ENCODE measurements around the gene NXT1. TPM values are rescaled to one million over a fixed set of nuclear protein-coding genes. Genes with fewer than 3 reads are reported as not detected.

The NXT1 gene
- total RNA-seq, 1 experiment from 2014 or later, result 98.0 TPM

- TF ChIP-seq, protein P1, sequence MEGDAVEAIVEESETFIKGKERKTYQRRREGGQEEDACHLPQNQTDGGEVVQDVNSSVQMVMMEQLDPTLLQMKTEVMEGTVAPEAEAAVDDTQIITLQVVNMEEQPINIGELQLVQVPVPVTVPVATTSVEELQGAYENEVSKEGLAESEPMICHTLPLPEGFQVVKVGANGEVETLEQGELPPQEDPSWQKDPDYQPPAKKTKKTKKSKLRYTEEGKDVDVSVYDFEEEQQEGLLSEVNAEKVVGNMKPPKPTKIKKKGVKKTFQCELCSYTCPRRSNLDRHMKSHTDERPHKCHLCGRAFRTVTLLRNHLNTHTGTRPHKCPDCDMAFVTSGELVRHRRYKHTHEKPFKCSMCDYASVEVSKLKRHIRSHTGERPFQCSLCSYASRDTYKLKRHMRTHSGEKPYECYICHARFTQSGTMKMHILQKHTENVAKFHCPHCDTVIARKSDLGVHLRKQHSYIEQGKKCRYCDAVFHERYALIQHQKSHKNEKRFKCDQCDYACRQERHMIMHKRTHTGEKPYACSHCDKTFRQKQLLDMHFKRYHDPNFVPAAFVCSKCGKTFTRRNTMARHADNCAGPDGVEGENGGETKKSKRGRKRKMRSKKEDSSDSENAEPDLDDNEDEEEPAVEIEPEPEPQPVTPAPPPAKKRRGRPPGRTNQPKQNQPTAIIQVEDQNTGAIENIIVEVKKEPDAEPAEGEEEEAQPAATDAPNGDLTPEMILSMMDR (conservative IDR thresholded peaks at IDR 0.05; ENCODE audit: low read depth, low read length), result no peak
- TF ChIP-seq EZH2phosphoT487 (IDR thresholded peaks at IDR 0.05; ENCODE audit: borderline replicate concordance, low read length) (no peak), EZH2 (IDR thresholded peaks at IDR 0.05; ENCODE audit: low read length, unreplicated experiment) (no peak)
- CTCF ChIA-PET, result no interaction called here
- no TSS peak for BruUV-seq (replicated peaks)
These were observed 36.5 kb downstream of the NXT1 start for GRCh38 chr20:23387118-23387443.

DNA sequence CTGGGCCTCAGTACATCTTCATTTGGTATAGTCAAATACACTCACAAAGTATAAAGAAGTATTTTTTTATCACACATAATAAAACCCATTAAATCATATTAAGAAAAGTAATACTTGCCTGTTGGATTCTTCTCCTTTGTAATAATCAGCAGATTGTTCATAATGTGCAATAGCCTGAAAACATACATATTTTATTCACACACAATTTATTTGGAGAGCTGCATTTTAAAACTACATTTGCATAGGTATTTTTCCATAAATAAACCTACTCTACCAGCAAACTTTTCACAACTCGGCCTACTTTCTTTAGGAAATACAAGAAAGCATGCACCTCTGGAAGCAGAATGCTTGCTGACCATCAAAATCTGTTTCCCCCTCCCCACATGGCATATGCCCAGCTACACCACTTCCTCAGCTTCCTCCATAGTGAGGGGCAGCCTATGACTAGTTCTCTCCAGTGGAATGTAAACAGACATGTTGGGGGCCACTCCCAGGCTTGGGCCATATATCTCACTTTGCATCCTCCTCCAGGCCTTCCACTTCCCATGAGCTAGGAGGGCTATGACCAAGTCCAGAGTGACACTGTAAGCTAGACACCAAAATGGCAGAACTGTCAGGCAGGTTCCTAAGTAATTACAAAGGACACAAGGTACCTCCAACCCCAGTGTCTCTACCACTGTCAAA lies 39.6 kb downstream of the NXT1 start:
- no peak for DNase-seq
- H3K36me3 ChIP-seq (ENCODE audit: low read depth, low read length), result peaks cover 18% of the 10 kb centered on the region
- H2AFZ ChIP-seq (ENCODE audit: low read length), result no peak overlapping the region
- no peaks in the 10 kb centered on the region for H3K9me2 ChIP-seq (replicated peaks; ENCODE audit: low read length)
- H3K4me1 ChIP-seq (ENCODE audit: insufficient read depth, low read length), result no peaks in the 10 kb centered on the region
- BruUV-seq (replicated peaks), result no TSS peak
- POLR2A ChIA-PET (ENCODE audit: unreplicated experiment), result no interaction called here
- intact Hi-C loops (cut with micrococcal nuclease), result no loop called here
- H3K79me2 ChIP-seq (ENCODE audit: low read length), result no peaks in the 10 kb centered on the region
- no peak overlapping the region for H3K9ac ChIP-seq (ENCODE audit: low read length)
- H3F3A ChIP-seq (ENCODE audit: low read length, unreplicated experiment), result no peaks in the 10 kb centered on the region
- CTCF ChIA-PET, result no interaction called here
- H4K20me1 ChIP-seq (ENCODE audit: low read length), result no peaks in the 10 kb centered on the region
- ATAC-seq, result no peak
- H3K27me3 ChIP-seq (ENCODE audit: low read length), result no peaks in the 10 kb centered on the region
- TF ChIP-seq, protein P1 (conservative IDR thresholded peaks at IDR 0.05; ENCODE audit: low read depth, low read length), result no peak
- TF ChIP-seq EZH2phosphoT487 (IDR thresholded peaks at IDR 0.05; ENCODE audit: borderline replicate concordance, low read length) (no peak), EZH2 (IDR thresholded peaks at IDR 0.05; ENCODE audit: low read length, unreplicated experiment) (no peak)
- H3K4me3 ChIP-seq (ENCODE audit: low read length), result no peak overlapping the region
- H3K4me2 ChIP-seq (ENCODE audit: low read length), result no peak overlapping the region
- no peak overlapping the region for H3K27ac ChIP-seq (ENCODE audit: low read length)
- H3K9me3 ChIP-seq (ENCODE audit: low read length), result no peaks in the 10 kb centered on the region

More at GRCh38 chr20:23387118-23387443, 36.5 kb downstream of the NXT1 start:
- Histone ChIP-seq H3F3A (ENCODE audit: low read length, unreplicated experiment) (no peaks in the 10 kb centered on the region), H3K4me2 (ENCODE audit: low read length) (no peak overlapping the region), H3K9ac (ENCODE audit: low read length) (no peak overlapping the region), H3K79me2 (ENCODE audit: low read length) (no peaks in the 10 kb centered on the region), H3K4me3 (ENCODE audit: low read length) (no peak overlapping the region), H3K9me3 (ENCODE audit: low read length) (no peaks in the 10 kb centered on the region), H3K9me2 (replicated peaks; ENCODE audit: low read length) (no peaks in the 10 kb centered on the region), H3K27ac (ENCODE audit: low read length) (no peak overlapping the region), H2AFZ (ENCODE audit: low read length) (no peak overlapping the region), H3K36me3 (ENCODE audit: low read depth, low read length) (peaks cover 25% of the 10 kb centered on the region), H3K27me3 (ENCODE audit: low read length) (no peaks in the 10 kb centered on the region), H3K4me1 (ENCODE audit: insufficient read depth, low read length) (no peaks in the 10 kb centered on the region), H4K20me1 (ENCODE audit: low read length) (no peaks in the 10 kb centered on the region)
- ATAC-seq (no peak), DNase-seq (no peak)
- POLR2A ChIA-PET (ENCODE audit: unreplicated experiment), result no interaction called here
- intact Hi-C loops (cut with micrococcal nuclease), result no loop called here

DNA sequence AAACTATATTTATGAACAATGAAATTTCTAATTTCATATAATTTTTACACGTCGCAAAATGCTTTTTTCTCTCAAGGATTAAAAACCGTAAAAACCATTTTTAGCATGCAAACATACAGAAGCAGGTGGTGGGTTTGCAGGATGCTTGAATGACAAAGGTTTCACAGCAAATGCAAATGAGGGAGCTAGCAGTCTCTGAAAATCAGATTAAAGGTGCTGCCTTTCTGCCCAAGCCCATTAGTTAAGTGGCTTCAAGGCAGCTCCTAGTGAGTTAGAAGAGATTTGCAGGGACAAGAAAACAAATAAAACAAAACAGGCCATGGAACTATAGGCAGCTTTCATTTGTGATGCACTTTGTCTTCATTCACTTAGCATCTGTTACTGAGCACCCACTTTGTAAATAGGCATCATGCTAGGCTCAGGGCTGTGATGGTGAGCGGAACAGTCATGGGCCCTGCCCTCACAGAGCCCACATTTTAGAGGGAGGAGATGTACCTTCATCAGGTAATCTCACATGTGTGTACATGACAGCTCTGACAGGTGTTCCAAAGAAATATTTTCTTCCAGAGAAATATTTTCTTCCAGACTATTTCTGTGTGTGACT lies 41.2 kb downstream of the NXT1 start:
- Histone ChIP-seq H3K9ac (ENCODE audit: low read length) (no peak overlapping the region), H3K4me3 (ENCODE audit: low read length) (no peak overlapping the region), H3K9me2 (replicated peaks; ENCODE audit: low read length) (no peaks in the 10 kb centered on the region), H3K27me3 (ENCODE audit: low read length) (no peaks in the 10 kb centered on the region), H3K4me2 (ENCODE audit: low read length) (no peak overlapping the region), H3K79me2 (ENCODE audit: low read length) (no peaks in the 10 kb centered on the region), H2AFZ (ENCODE audit: low read length) (no peak overlapping the region), H3K4me1 (ENCODE audit: insufficient read depth, low read length) (no peaks in the 10 kb centered on the region), H3F3A (ENCODE audit: low read length, unreplicated experiment) (no peaks in the 10 kb centered on the region), H3K36me3 (ENCODE audit: low read depth, low read length) (peaks cover 25% of the 10 kb centered on the region), H3K9me3 (ENCODE audit: low read length) (no peaks in the 10 kb centered on the region), H4K20me1 (ENCODE audit: low read length) (no peaks in the 10 kb centered on the region), H3K27ac (ENCODE audit: low read length) (no peak overlapping the region)
- POLR2A ChIA-PET (ENCODE audit: unreplicated experiment), result no interaction called here
- no peak for ATAC-seq
- TF ChIP-seq EZH2 (IDR thresholded peaks at IDR 0.05; ENCODE audit: low read length, unreplicated experiment), result no peak
- TF ChIP-seq, protein P1 (conservative IDR thresholded peaks at IDR 0.05; ENCODE audit: low read depth, low read length), result no peak
- TF ChIP-seq EZH2phosphoT487 (IDR thresholded peaks at IDR 0.05; ENCODE audit: borderline replicate concordance, low read length), result no peak
- CTCF ChIA-PET, result no interaction called here
- intact Hi-C loops (cut with micrococcal nuclease), result no loop called here
- BruUV-seq (replicated peaks), result no TSS peak
- no peak for DNase-seq

Measured in PC-3 (cell line).